ENCODE measurements around the gene ITM2C.
A peak's percentile ranks its signal among the peaks of the same experiment; 100 is the strongest.

ITM2C gene

DNA sequence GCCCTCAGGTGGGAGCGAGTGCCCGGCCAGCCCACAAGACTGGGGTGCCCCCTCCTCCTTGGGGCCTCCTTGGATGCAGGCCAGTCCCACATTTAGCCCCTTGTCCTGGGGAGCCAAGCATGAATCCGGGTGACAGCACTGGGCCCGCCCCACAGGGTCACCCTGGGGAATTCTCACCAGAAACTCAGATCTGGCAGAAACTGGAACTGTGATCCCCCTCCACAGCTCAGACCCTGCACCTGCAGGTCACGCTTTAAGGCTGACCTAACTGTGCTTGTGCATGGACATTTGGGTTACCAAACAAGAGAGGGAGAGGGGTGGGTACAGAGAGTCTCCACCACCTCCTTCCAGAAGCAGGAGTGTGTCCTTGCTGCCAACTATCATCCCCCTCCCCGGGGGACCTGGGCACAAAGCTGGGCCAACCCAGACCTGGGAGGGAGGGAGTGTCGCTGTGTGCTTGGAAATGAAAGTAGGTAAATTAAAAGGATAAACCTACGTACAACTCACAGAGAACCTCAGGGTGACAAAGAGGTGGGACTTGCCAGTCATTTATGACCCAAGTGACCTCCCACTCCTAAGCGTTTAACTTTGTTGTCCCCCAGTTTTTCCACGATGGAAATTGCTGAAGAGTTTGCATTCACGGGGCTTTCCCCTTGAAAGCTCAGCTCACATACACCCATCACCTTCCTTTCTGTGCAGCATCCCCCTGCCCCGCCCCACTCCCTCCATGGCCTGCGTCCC is 9.1 kb downstream of the ITM2C start:
- Histone ChIP-seq H3K27me3 (ENCODE audit: control insufficient read depth, low read length) (no peaks in the 10 kb centered on the region), H3F3A (ENCODE audit: control insufficient read depth, insufficient read depth) (no peaks in the 10 kb centered on the region), H3K36me3 (ENCODE audit: control insufficient read depth, low read length) (no peaks in the 10 kb centered on the region), H3K9me3 (ENCODE audit: control insufficient read depth, insufficient read depth, low read length) (no peaks in the 10 kb centered on the region), H3K4me1 (ENCODE audit: control insufficient read depth, low read length) (peaks cover 62% of the 10 kb centered on the region), H3K9me2 (replicated peaks; ENCODE audit: control insufficient read depth, low read length) (no peaks in the 10 kb centered on the region), H3K27ac (ENCODE audit: low read depth, low read length) (peak overlapping the region; percentile 38; the same call in 1 of the 2 replicates), H3K79me2 (ENCODE audit: control insufficient read depth, low read length) (no peaks in the 10 kb centered on the region), H4K20me1 (ENCODE audit: control insufficient read depth, insufficient read depth, low read depth, low read length) (no peaks in the 10 kb centered on the region), H3K4me3 (ENCODE audit: low read length) (peak overlapping the region; percentile 37), H3K4me2 (ENCODE audit: low read length) (peak overlapping the region; percentile 61)
- TF ChIP-seq EZH2phosphoT487 (IDR thresholded peaks at IDR 0.05; ENCODE audit: borderline replicate concordance, low read length) = no peak
- TF ChIP-seq, protein P1, sequence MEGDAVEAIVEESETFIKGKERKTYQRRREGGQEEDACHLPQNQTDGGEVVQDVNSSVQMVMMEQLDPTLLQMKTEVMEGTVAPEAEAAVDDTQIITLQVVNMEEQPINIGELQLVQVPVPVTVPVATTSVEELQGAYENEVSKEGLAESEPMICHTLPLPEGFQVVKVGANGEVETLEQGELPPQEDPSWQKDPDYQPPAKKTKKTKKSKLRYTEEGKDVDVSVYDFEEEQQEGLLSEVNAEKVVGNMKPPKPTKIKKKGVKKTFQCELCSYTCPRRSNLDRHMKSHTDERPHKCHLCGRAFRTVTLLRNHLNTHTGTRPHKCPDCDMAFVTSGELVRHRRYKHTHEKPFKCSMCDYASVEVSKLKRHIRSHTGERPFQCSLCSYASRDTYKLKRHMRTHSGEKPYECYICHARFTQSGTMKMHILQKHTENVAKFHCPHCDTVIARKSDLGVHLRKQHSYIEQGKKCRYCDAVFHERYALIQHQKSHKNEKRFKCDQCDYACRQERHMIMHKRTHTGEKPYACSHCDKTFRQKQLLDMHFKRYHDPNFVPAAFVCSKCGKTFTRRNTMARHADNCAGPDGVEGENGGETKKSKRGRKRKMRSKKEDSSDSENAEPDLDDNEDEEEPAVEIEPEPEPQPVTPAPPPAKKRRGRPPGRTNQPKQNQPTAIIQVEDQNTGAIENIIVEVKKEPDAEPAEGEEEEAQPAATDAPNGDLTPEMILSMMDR (IDR thresholded peaks at IDR 0.05; ENCODE audit: low read depth, low read length, poor library complexity, severe bottlenecking) = no peak

DNA sequence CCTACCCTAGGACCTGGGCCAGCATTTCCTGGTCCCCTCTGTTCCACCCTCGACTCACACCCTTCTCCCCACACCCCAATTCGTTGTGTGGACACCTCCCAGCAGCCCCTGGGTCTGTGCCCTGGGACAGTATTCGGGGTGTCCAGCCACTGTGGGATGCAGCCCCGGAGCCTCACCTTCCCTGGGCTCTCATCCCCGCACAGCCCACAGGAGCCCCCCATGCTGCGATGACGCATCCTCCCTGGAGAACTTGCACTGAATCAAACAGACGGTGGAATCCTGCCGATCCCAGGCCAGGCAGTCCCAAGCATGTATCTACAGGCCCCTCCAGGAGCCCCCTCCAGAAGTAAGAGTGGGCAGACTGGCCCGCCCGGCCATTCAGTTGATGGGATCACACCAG is 9.7 kb downstream of the ITM2C start:
- Histone ChIP-seq H3K4me2 (ENCODE audit: low read length) (peak overlapping the region; percentile 61), H3K9me3 (ENCODE audit: control insufficient read depth, insufficient read depth, low read length) (no peaks in the 10 kb centered on the region), H3K27ac (ENCODE audit: low read depth, low read length) (no peak overlapping the region), H3K9me2 (replicated peaks; ENCODE audit: control insufficient read depth, low read length) (no peaks in the 10 kb centered on the region), H3K27me3 (ENCODE audit: control insufficient read depth, low read length) (no peaks in the 10 kb centered on the region), H3K79me2 (ENCODE audit: control insufficient read depth, low read length) (no peaks in the 10 kb centered on the region), H3F3A (ENCODE audit: control insufficient read depth, insufficient read depth) (no peaks in the 10 kb centered on the region), H3K36me3 (ENCODE audit: control insufficient read depth, low read length) (no peaks in the 10 kb centered on the region), H4K20me1 (ENCODE audit: control insufficient read depth, insufficient read depth, low read depth, low read length) (no peaks in the 10 kb centered on the region), H3K4me3 (ENCODE audit: low read length) (no peak overlapping the region), H3K4me1 (ENCODE audit: control insufficient read depth, low read length) (peaks cover 62% of the 10 kb centered on the region)
- TF ChIP-seq, protein P1 (IDR thresholded peaks at IDR 0.05; ENCODE audit: low read depth, low read length, poor library complexity, severe bottlenecking) = no peak
- no peak for TF ChIP-seq EZH2phosphoT487 (IDR thresholded peaks at IDR 0.05; ENCODE audit: borderline replicate concordance, low read length)

DNA sequence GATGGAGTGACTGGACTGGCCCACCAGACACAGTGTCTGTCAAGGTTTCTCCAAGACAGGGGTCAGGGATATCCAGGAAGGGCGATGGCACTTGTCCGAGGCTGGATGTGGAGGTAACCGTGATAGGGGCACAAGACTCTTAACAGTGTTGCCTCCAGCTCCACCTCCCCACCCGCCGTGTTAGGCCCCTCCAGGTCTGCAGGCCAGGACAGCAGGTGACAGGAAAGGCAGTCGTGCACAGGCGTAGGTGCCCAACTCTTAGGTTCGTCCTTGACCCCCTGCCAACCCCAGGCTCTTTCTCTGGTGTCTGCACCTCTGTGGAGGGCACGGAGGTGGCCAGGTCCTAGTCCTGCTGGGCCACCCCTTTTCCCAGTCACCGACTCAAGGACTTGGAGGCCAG is 10.1 kb downstream of the ITM2C start:
- Histone ChIP-seq H3K4me3 (ENCODE audit: low read length) (no peak overlapping the region), H3K36me3 (ENCODE audit: control insufficient read depth, low read length) (no peaks in the 10 kb centered on the region), H3K9me2 (replicated peaks; ENCODE audit: control insufficient read depth, low read length) (no peaks in the 10 kb centered on the region), H3K79me2 (ENCODE audit: control insufficient read depth, low read length) (no peaks in the 10 kb centered on the region), H3K27ac (ENCODE audit: low read depth, low read length) (no peak overlapping the region), H3K4me1 (ENCODE audit: control insufficient read depth, low read length) (peaks cover 62% of the 10 kb centered on the region), H3K9me3 (ENCODE audit: control insufficient read depth, insufficient read depth, low read length) (no peaks in the 10 kb centered on the region), H3K27me3 (ENCODE audit: control insufficient read depth, low read length) (no peaks in the 10 kb centered on the region), H3F3A (ENCODE audit: control insufficient read depth, insufficient read depth) (no peaks in the 10 kb centered on the region), H3K4me2 (ENCODE audit: low read length) (no peak overlapping the region), H4K20me1 (ENCODE audit: control insufficient read depth, insufficient read depth, low read depth, low read length) (no peaks in the 10 kb centered on the region)
- no peak for TF ChIP-seq EZH2phosphoT487 (IDR thresholded peaks at IDR 0.05; ENCODE audit: borderline replicate concordance, low read length)
- TF ChIP-seq, protein P1 (IDR thresholded peaks at IDR 0.05; ENCODE audit: low read depth, low read length, poor library complexity, severe bottlenecking) = no peak
